ENCODE measurements around the gene TOM1. TPM values are rescaled to one million over a fixed set of nuclear protein-coding genes. Genes with fewer than 3 reads are reported as not detected.

Gene TOM1
- 120 TPM for total RNA-seq

- H3K27me3 ChIP-seq: no peaks in the 10 kb centered on the region
- TF ChIP-seq POLR2A (IDR thresholded peaks at IDR 0.05) (peak; percentile 7 to 83), CTCF (IDR thresholded peaks at IDR 0.05) (no peak), POLR2AphosphoS5 (IDR thresholded peaks at IDR 0.05; ENCODE audit: insufficient read depth in 1 of 2, low read depth in 1 of 2) (peak; percentile 89 to 100)
- no peaks in the 10 kb centered on the region for H3K36me3 ChIP-seq
- H3K9me3 ChIP-seq: no peaks in the 10 kb centered on the region
- intact Hi-C loops (cut with DNase I): no loop called here
- peaks cover 31% of the 10 kb centered on the region for H3K4me1 ChIP-seq
- peak within 1 kb of the TSS; percentile 84 to 95 for H3K4me3 ChIP-seq
- peak within 1 kb of the TSS; percentile 99 for H3K27ac ChIP-seq
- peak in 1 of 2 donors; percentile 99 for DNase-seq (ENCODE audit: extremely low spot score in 2 of 2)
These were observed at the start of gene TOM1 for GRCh38 chr22:35299673-35300499. Gene TOM1 (plus strand): TSS chr22:35299894. CDS start chr22:35299929, 35 bp downstream.

GRCh38 chr22:35250156-35250555, 49.5 kb upstream of the TOM1 start:
- Histone ChIP-seq H3K9me3 (no peaks in the 10 kb centered on the region), H3K4me1 (no peaks in the 10 kb centered on the region), H3K27me3 (no peaks in the 10 kb centered on the region), H3K36me3 (no peaks in the 10 kb centered on the region), H3K27ac (no peak overlapping the region), H3K4me3 (no peak overlapping the region)
- TF ChIP-seq POLR2AphosphoS5 (IDR thresholded peaks at IDR 0.05; ENCODE audit: insufficient read depth in 1 of 2, low read depth in 1 of 2) (no peak), CTCF (IDR thresholded peaks at IDR 0.05) (no peak), POLR2A (IDR thresholded peaks at IDR 0.05) (no peak)
- intact Hi-C loops (cut with DNase I): no loop called here
- DNase-seq (ENCODE audit: extremely low spot score in 2 of 2): no peak

GRCh38 chr22:35253946-35254345, 45.7 kb upstream of the TOM1 start:
- TF ChIP-seq CTCF (IDR thresholded peaks at IDR 0.05) (no peak), POLR2A (IDR thresholded peaks at IDR 0.05) (no peak), POLR2AphosphoS5 (IDR thresholded peaks at IDR 0.05; ENCODE audit: insufficient read depth in 1 of 2, low read depth in 1 of 2) (no peak)
- Histone ChIP-seq H3K4me1 (peaks cover 14% of the 10 kb centered on the region), H3K9me3 (no peaks in the 10 kb centered on the region), H3K36me3 (no peaks in the 10 kb centered on the region), H3K4me3 (no peak overlapping the region), H3K27ac (no peak overlapping the region), H3K27me3 (no peaks in the 10 kb centered on the region)
- intact Hi-C loops (cut with DNase I): no loop called here
- no peak for DNase-seq (ENCODE audit: extremely low spot score in 2 of 2)

GRCh38 chr22:35257002-35257320, 42.7 kb upstream of the TOM1 start:
- H3K9me3 ChIP-seq: no peaks in the 10 kb centered on the region
- TF ChIP-seq POLR2AphosphoS5 (IDR thresholded peaks at IDR 0.05; ENCODE audit: insufficient read depth in 1 of 2, low read depth in 1 of 2) (no peak), POLR2A (IDR thresholded peaks at IDR 0.05) (no peak), CTCF (IDR thresholded peaks at IDR 0.05) (no peak)
- DNase-seq (ENCODE audit: extremely low spot score in 2 of 2): no peak
- intact Hi-C loops (cut with DNase I): no loop called here
- H3K27ac ChIP-seq: peak overlapping the region; percentile 98
- peak overlapping the region; percentile 88 to 90 for H3K4me3 ChIP-seq
- no peaks in the 10 kb centered on the region for H3K27me3 ChIP-seq
- no peaks in the 10 kb centered on the region for H3K36me3 ChIP-seq
- H3K4me1 ChIP-seq: peaks cover 15% of the 10 kb centered on the region
